HFF-Myc (cell line): ENCODE data around the gene ADIPOR2.

Experiments
- DNase-seq: peaks from one replicate; pipeline ENCODE4 v3.0.0-alpha.2; 2011; ENCODE audit warnings: low read depth; ENCODE audit errors: extremely low read depth
- H3K4me3 ChIP-seq: replicated peaks from 2 replicates; pipeline ENCODE4 v1.5.1; 2011; ENCODE audit warnings: low read depth, mild to moderate bottlenecking, control low read depth, low read length
- TF ChIP-seq, protein P1 (sequence below): IDR thresholded peaks from 2 replicates; pipeline ENCODE4 v1.5.1; 2012; ENCODE audit warnings: mild to moderate bottlenecking, low read depth, low read length, control low read depth; ENCODE audit errors: missing control alignments

ADIPOR2 gene

DNA sequence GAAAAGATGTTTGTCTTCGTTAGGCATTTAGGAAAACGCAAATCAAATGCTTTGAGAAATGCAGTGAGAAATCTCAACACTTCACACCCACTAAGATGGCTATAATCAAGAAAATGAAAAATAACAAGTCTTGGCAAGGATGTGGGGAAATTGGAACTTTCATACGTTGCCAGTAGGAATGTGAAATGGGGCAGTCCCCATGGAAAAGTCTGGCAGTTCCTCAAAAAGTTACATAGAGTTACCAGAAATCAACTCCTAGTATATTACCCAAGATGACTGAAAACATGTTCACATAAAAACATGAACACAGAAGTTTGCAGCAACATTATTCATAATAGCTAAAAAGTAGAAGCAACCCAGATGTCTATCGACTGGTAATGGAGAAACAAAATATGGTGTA lies 88.0 kb downstream of the ADIPOR2 start:
- TF ChIP-seq, protein P1, sequence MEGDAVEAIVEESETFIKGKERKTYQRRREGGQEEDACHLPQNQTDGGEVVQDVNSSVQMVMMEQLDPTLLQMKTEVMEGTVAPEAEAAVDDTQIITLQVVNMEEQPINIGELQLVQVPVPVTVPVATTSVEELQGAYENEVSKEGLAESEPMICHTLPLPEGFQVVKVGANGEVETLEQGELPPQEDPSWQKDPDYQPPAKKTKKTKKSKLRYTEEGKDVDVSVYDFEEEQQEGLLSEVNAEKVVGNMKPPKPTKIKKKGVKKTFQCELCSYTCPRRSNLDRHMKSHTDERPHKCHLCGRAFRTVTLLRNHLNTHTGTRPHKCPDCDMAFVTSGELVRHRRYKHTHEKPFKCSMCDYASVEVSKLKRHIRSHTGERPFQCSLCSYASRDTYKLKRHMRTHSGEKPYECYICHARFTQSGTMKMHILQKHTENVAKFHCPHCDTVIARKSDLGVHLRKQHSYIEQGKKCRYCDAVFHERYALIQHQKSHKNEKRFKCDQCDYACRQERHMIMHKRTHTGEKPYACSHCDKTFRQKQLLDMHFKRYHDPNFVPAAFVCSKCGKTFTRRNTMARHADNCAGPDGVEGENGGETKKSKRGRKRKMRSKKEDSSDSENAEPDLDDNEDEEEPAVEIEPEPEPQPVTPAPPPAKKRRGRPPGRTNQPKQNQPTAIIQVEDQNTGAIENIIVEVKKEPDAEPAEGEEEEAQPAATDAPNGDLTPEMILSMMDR, result no peak
- no peak overlapping the region for H3K4me3 ChIP-seq
- no peak for DNase-seq

DNA sequence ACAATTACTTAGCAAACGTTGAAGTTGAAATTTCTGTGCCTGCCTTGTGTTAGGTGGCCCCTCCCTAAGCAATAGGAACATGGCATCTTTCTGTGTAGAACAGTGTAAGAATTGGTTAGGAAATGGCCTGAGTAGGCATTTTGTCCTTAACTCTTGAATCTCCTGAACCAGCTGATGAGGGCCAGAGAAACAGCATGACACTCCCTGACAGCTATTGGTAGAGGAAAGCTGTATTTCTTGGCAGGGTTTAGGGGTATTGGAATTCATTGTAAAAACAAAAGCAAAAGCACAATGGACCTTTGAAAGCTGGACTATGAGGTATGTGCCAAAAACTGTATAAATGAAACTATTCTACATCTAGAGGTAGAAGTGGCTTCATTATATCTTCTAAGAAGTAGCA lies 88.9 kb downstream of the ADIPOR2 start:
- TF ChIP-seq, protein P1, result no peak
- H3K4me3 ChIP-seq, result no peak overlapping the region
- no peak for DNase-seq

DNA sequence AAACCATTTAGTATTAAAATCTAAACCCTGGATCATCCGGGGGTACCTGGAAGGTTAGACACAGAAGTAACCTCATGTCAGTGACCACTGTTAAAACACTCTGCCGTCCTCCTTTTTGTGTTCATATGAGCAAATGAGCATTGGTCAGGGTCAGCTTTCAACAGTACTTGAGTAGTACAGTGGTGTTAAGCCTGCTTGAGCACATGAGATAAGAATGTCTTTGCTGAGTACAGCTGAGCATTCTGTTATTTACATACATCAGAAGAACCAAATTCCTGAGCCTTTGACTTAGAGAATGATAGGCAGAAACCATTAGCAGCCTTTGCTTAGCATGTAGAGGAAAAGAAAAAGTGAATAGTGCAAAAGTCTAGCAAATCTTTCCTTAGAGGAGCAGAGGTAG lies 90.9 kb downstream of the ADIPOR2 start:
- TF ChIP-seq, protein P1, result no peak
- H3K4me3 ChIP-seq, result no peak overlapping the region
- no peak for DNase-seq

DNA sequence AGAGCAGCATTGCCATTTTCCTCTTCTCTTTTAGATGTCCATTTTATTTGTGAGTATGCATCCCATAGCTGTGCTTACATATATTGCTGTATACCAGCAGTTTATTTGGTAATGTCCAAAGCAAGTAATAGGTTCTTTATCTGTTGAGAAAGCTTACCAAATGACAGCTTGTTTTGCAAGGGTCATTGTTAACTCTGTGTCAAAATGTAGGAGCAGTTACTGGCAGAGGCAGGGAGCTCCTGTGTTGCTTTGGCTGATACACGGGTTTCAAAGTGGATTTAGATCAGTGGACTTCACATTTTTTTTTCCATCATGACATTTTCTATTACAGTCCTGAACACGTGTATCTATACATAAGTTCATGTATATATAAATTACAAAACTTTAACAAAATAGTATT lies 91.3 kb downstream of the ADIPOR2 start:
- TF ChIP-seq, protein P1, result no peak
- H3K4me3 ChIP-seq, result no peak overlapping the region
- no peak for DNase-seq

DNA sequence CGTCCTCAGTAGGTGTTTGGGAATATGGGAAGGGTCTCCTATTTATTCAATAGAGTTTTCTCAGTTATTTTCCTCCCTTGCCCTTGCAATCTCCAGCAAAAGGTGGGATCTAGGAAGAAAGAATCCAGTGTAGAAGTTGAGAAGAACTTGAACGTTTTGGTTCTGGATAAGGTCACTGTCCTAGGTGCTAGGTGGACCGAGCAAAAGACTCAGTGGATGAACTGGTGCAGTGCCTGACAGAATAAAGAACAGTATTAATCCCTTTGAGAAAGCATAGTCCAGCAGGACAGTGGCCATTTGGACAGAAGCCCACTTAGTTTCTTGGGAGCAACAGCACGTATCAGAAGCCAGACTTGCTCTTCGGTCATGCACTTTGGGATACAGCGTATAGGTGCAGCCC lies 96.8 kb downstream of the ADIPOR2 start:
- TF ChIP-seq, protein P1, result no peak
- H3K4me3 ChIP-seq, result no peak overlapping the region
- no peak for DNase-seq

DNA sequence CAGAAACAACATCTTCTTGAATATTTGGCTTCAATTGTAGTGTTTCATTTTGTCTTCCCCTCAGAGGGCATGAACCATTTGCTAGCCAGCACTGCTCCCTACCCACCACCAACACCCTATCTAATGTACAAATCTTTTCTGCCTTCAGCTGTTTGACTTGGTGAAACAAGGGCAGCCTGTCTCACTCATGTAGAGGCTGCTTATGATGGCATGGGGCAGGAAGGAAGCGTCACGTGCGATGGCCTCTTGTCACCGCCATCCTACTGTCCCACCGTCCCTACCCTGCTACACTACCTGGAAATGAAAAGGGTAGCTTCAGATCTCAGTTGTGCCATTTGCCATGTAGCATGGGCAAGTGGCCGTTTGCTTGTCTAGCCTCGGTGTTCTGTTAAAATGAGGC lies 99.6 kb downstream of the ADIPOR2 start:
- TF ChIP-seq, protein P1, result no peak
- no peak for DNase-seq

DNA sequence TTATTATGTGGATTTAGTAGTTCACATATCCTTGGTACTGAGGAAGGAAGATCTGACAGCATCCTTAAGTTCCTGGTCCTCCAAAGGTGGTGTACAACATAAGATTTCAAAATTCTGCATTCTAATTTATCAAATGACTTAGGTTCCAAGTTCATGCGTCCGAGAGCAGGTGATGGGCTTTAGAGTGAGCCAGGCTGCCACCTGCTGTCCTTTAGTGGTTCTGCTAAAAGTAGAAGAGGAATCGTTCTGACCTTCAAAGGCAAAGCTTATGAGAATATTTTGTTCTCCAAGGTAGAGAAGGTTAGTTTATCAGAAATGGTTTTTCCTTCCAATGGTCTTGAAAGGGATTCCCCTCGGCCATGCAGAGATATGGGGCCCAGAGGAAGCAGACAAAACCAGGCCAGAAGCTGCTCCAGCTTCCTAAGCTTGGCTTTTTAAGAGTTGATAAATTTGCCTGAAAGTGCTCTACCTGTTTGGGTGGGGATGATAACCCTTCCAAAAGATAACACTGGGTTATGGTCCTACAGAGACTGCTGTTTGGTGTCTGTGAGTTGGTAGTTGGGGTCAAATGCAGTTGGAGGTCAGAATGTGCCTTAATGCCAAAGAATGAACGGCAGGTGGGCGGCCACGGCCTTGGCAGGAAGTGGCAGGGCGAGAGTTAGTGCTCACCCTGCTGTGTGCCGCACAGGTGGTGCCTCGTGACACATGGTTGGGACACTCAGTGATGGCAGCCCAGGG lies 100.4 kb downstream of the ADIPOR2 start:
- H3K4me3 ChIP-seq, result no peak overlapping the region
- DNase-seq, result peak; percentile 21
- TF ChIP-seq, protein P1, result peak; percentile 77

More for the DNA sequence above, 99.6 kb downstream of the ADIPOR2 start:
- H3K4me3 ChIP-seq, result no peak overlapping the region
